RPMI8226 (cell line): ENCODE results near the gene UNC5B.
"Not testable (repeated sequence)": the region's sequence is repeated elsewhere in the genome, so short reads cannot be mapped to it uniquely, and the experiment has no call there.

ENCODE experiments used
- DNase-seq: peaks from one replicate; pipeline ENCODE4 v3.0.0-alpha.2; 2015

Gene UNC5B

GRCh38 chr10:71269301-71270288 lies 57.2 kb downstream of the UNC5B start:
- DNase-seq = no peak

- DNase-seq = peak; percentile 68
Measured at GRCh38 chr10:71270301-71271220, 58.2 kb downstream of the UNC5B start.

GRCh38 chr10:71271662-71272055 lies 59.3 kb downstream of the UNC5B start:
- DNase-seq = no peak

- DNase-seq = no peak
Measured at GRCh38 chr10:71272056-71272771, 59.8 kb downstream of the UNC5B start.

- DNase-seq = not testable (repeated sequence)
Measured at GRCh38 chr10:71272974-71273373, 60.6 kb downstream of the UNC5B start.

GRCh38 chr10:71273506-71273905 lies 61.1 kb downstream of the UNC5B start:
- no peak for DNase-seq

GRCh38 chr10:71274901-71275796 lies 62.8 kb downstream of the UNC5B start:
- DNase-seq = peak; percentile 41

GRCh38 chr10:71276873-71277272 lies 64.5 kb downstream of the UNC5B start:
- no peak for DNase-seq

- no peak for DNase-seq
Measured at GRCh38 chr10:71277914-71278665, 65.7 kb downstream of the UNC5B start.

- no peak for DNase-seq
Measured at GRCh38 chr10:71278691-71279588, 66.6 kb downstream of the UNC5B start.

- no peak for DNase-seq
Measured at GRCh38 chr10:71279590-71280170, 67.3 kb downstream of the UNC5B start.

- no peak for DNase-seq
Measured at GRCh38 chr10:71280216-71280615, 67.8 kb downstream of the UNC5B start.

GRCh38 chr10:71280825-71281224 lies 68.5 kb downstream of the UNC5B start:
- no peak for DNase-seq

GRCh38 chr10:71281646-71282322 lies 69.4 kb downstream of the UNC5B start:
- no peak for DNase-seq

- DNase-seq = no peak
Measured at GRCh38 chr10:71282323-71282680, 69.9 kb downstream of the UNC5B start.

GRCh38 chr10:71283410-71283809 lies 71.0 kb downstream of the UNC5B start:
- DNase-seq = no peak

GRCh38 chr10:71283876-71284275 lies 71.5 kb downstream of the UNC5B start:
- DNase-seq = no peak

- DNase-seq = no peak
Measured at GRCh38 chr10:71284544-71285179, 72.3 kb downstream of the UNC5B start.

GRCh38 chr10:71285180-71285545 lies 72.8 kb downstream of the UNC5B start:
- peak; percentile 38 for DNase-seq
